BJ (cell line): Measurements from ENCODE around the gene PLA2G4E. TPM values are rescaled to one million over a fixed set of nuclear protein-coding genes. Genes with fewer than 3 reads are reported as not detected.

Experiments
- CTCF ChIA-PET: fragments of 350-600 bp; formaldehyde crosslinking; extraction: SDS; loops from one replicate; lab custom pipeline; 2021; ENCODE audit warnings: antibody characterized with exemption, inconsistent platforms; lab: Yijun Ruan, JAX
- POLR2A ChIA-PET: fragments of 300-600 bp; sonication (Branson Sonifier 250); formaldehyde crosslinking; extraction: SDS; loops from one replicate; lab custom pipeline; 2021; ENCODE audit warnings: antibody characterized with exemption; lab: Charles Lee
- DNase-seq: peaks from one replicate; pipeline ENCODE4 v3.0.0-alpha.2; 2011; ENCODE audit warnings: low read depth
- H3K27me3 ChIP-seq: 2 replicates; pipeline ENCODE4 v1.6.0; 2011; ENCODE audit warnings: low read length; ENCODE audit not compliant: control insufficient read depth, insufficient read depth
- H3K36me3 ChIP-seq: 2 replicates; pipeline ENCODE4 v1.5.1; 2011; ENCODE audit warnings: low read length; ENCODE audit not compliant: control insufficient read depth, insufficient read depth
- H3K4me3 ChIP-seq: 2 replicates; pipeline ENCODE4 v1.5.1; 2011; ENCODE audit warnings: low read depth, mild to moderate bottlenecking, control low read depth, low read length
- CTCF ChIP-seq: IDR thresholded peaks from 2 replicates; pipeline ENCODE4 v1.5.1; 2011; ENCODE audit warnings: low read depth, mild to moderate bottlenecking, control low read depth, inconsistent platforms, low read length, moderate library complexity; ENCODE audit not compliant: insufficient read depth
- polyA plus RNA-seq: library from polyadenylated mRNA; depleted of rRNA; stranded (reverse); fragments of >200 nt; gene quantifications from 2 replicates; pipeline ENCODE4 v1.2.3, GENCODE V29; 2011

Gene PLA2G4E
- polyA plus RNA-seq, 1 experiment: not detected

GRCh38 chr15:42058791-42059190, 37.9 kb upstream of the PLA2G4E start:
- ChIA-PET CTCF (interaction anchor here (1.2 to 9.2 kb wide), 4 partner anchors 10 to 75 kb away, joined by 3 to 102 read pairs (median 4); no protein-coding TSS in a partner anchor), POLR2A (no interaction called here)
- H3K4me3 ChIP-seq: no peak overlapping the region
- H3K36me3 ChIP-seq: no peaks in the 10 kb centered on the region
- TF ChIP-seq CTCF: no peak
- H3K27me3 ChIP-seq: peaks cover 22% of the 10 kb centered on the region
- DNase-seq: no peak

- ChIA-PET CTCF (interaction anchor here (0.6 to 9.2 kb wide), 12 partner anchors 8 to 247 kb away, joined by 3 to 102 read pairs (median 4); no protein-coding TSS in a partner anchor), POLR2A (no interaction called here)
- H3K4me3 ChIP-seq: no peak overlapping the region
- TF ChIP-seq CTCF: no peak
- DNase-seq: no peak
- no peaks in the 10 kb centered on the region for H3K36me3 ChIP-seq
- H3K27me3 ChIP-seq: peaks cover 22% of the 10 kb centered on the region
These were observed 37.2 kb upstream of the PLA2G4E start for GRCh38 chr15:42057799-42058646.

- ChIA-PET POLR2A (no interaction called here), CTCF (interaction anchor here (0.6 to 4.4 kb wide), 14 partner anchors 8 to 246 kb away, joined by 3 to 47 read pairs (median 3); no protein-coding TSS in a partner anchor)
- DNase-seq: no peak
- Histone ChIP-seq H3K27me3 (peaks cover 18% of the 10 kb centered on the region), H3K4me3 (no peak overlapping the region), H3K36me3 (no peaks in the 10 kb centered on the region)
- peak; percentile 68 for TF ChIP-seq CTCF
These were observed 36.3 kb upstream of the PLA2G4E start for GRCh38 chr15:42056934-42057798.

- CTCF ChIA-PET: interaction anchor here (0.6 to 4.4 kb wide), 6 partner anchors 9 to 78 kb away, joined by 3 to 47 read pairs (median 4); no protein-coding TSS in a partner anchor
- TF ChIP-seq CTCF: no peak
- H3K36me3 ChIP-seq: no peaks in the 10 kb centered on the region
- H3K4me3 ChIP-seq: no peak overlapping the region
- POLR2A ChIA-PET: no interaction called here
- no peak for DNase-seq
- peaks cover 29% of the 10 kb centered on the region for H3K27me3 ChIP-seq
These were observed 33.1 kb upstream of the PLA2G4E start for GRCh38 chr15:42053914-42054313.
